Keratinocyte (primary cell): ENCODE data around the gene PGA4. TPM values are rescaled to one million over a fixed set of nuclear protein-coding genes. Genes with fewer than 3 reads are reported as not detected.
"Not testable (repeated sequence)": the region's sequence is repeated elsewhere in the genome, so short reads cannot be mapped to it uniquely, and the experiment has no call there.

ENCODE experiments used
- DNase-seq: peaks from one replicate; pipeline ENCODE4 v3.0.0-alpha.2; 2011; ENCODE audit warnings: low read depth, missing footprints, low spot score
- FAIRE-seq: peaks from 2 replicates; lab custom pipeline; 2011; peaks lifted over from hg19 to GRCh38; lab: Jason Lieb, UNC
- H2AFZ ChIP-seq: 2 replicates; pipeline ENCODE4 v1.6.0; 2012; ENCODE audit warnings: low read length, control low read depth, inconsistent platforms; ENCODE audit not compliant: control insufficient read depth
- H3K27ac ChIP-seq: 2 replicates; pipeline ENCODE4 v1.5.1; 2011; ENCODE audit warnings: low read length; ENCODE audit not compliant: control insufficient read depth, insufficient read depth
- H3K27me3 ChIP-seq: 3 replicates; pipeline ENCODE4 v1.6.0; 2011; ENCODE audit warnings: low read length; ENCODE audit not compliant: control insufficient read depth, insufficient read depth; ENCODE audit errors: extremely low read depth
- H3K36me3 ChIP-seq, 2 experiments: 2 replicates in 1 of 2; 3 replicates in 1 of 2; pipeline ENCODE4 v1.5.1; 2011; ENCODE audit warnings: low read length in 2 of 2, mild to moderate bottlenecking in 1 of 2; ENCODE audit not compliant: control insufficient read depth in 2 of 2, insufficient read depth in 2 of 2; ENCODE audit errors: extremely low read depth in 1 of 2
- H3K4me1 ChIP-seq: 3 replicates; pipeline ENCODE4 v1.5.1; 2011; ENCODE audit warnings: low read length; ENCODE audit not compliant: control insufficient read depth, insufficient read depth; ENCODE audit errors: extremely low read depth
- H3K4me2 ChIP-seq: 3 replicates; pipeline ENCODE4 v1.6.0; 2011; ENCODE audit warnings: low read depth, low read length; ENCODE audit not compliant: control insufficient read depth, insufficient read depth; ENCODE audit errors: extremely low read depth
- H3K4me3 ChIP-seq, 3 experiments: fragments of 200-600 bp in 1 of 3; sonication (generic) in 1 of 3; 2 replicates in 2 of 3; 3 replicates in 1 of 3; pipeline ENCODE4 v1.5.1; 2011 to 2016; ENCODE audit warnings: low read length in 3 of 3, mild to moderate bottlenecking in 3 of 3, control low read depth in 2 of 3, inconsistent platforms in 1 of 3, low read depth in 1 of 3, mixed read lengths in 1 of 3, mixed run types in 1 of 3, moderate library complexity in 1 of 3; ENCODE audit not compliant: control insufficient read depth in 2 of 3, insufficient read depth in 2 of 3; ENCODE audit errors: extremely low read depth in 1 of 3
- H3K79me2 ChIP-seq: 2 replicates; pipeline ENCODE4 v1.6.0; 2012; ENCODE audit warnings: low read length; ENCODE audit not compliant: control insufficient read depth, insufficient read depth
- H3K9ac ChIP-seq: 3 replicates; pipeline ENCODE4 v1.6.0; 2011; ENCODE audit warnings: low read length; ENCODE audit not compliant: control insufficient read depth, insufficient read depth; ENCODE audit errors: extremely low read depth
- H3K9me1 ChIP-seq: 3 replicates; pipeline ENCODE4 v1.6.0; 2011; ENCODE audit warnings: low read length; ENCODE audit not compliant: control insufficient read depth, insufficient read depth; ENCODE audit errors: extremely low read depth
- H3K9me3 ChIP-seq: 2 replicates; pipeline ENCODE4 v1.5.1; 2012; ENCODE audit warnings: low read depth, low read length; ENCODE audit not compliant: control insufficient read depth
- H4K20me1 ChIP-seq: 3 replicates; pipeline ENCODE4 v1.6.0; 2011; ENCODE audit warnings: low read length; ENCODE audit not compliant: control insufficient read depth, insufficient read depth; ENCODE audit errors: extremely low read depth
- EZH2 ChIP-seq: IDR thresholded peaks from one replicate; pipeline ENCODE4 v1.6.1; 2012; ENCODE audit warnings: inconsistent platforms, mild to moderate bottlenecking, low read length, moderate library complexity
- dilution Hi-C: fragments of 300-500 bp; cut with MboI; formaldehyde crosslinking; loops from one replicate; pipeline ENCODE4 v1.7.0; 2020; ENCODE audit warnings: low sequenced_read_pairs; ENCODE audit not compliant: extremely low pct_ligation_motif_present
- polyA plus RNA-seq, 5 experiments: library from polyadenylated mRNA; depleted of rRNA in 3 of 5; stranded (reverse) in 3 of 5; stranded (forward) in 1 of 5; unstranded in 1 of 5; fragments of >200 nt; gene quantifications; 1 replicate in 1 of 5; 2 replicates in 3 of 5; 3 replicates in 1 of 5; pipeline versions ENCODE4 v1.2.1 to v1.2.3, GENCODE V29; 2011 to 2012; ENCODE audit warnings: missing spikeins in 2 of 5, low read depth in 1 of 5, low replicate concordance in 1 of 5
- TF ChIP-seq, protein P1 (sequence below), 3 experiments: IDR thresholded peaks in 1 of 3; conservative IDR thresholded peaks in 1 of 3; optimal IDR thresholded peaks in 1 of 3; 2 replicates in 2 of 3; 3 replicates in 1 of 3; pipeline versions ENCODE3 to v1.5.1; 2011; ENCODE audit warnings: low read length in 3 of 3, mild to moderate bottlenecking in 3 of 3, moderate library complexity in 2 of 3, control low read depth in 1 of 3, inconsistent platforms in 1 of 3; ENCODE audit not compliant: insufficient read depth in 2 of 3; ENCODE audit errors: extremely low read depth in 1 of 3

PGA4 gene
- polyA plus RNA-seq, 1 donor (not counting 4 experiments of a cell fraction or from before 2014, with no cell fraction given) = not detected

- Histone ChIP-seq H3K9me1 (no peaks in the 10 kb centered on the region), H3K36me3 (no peaks in the 10 kb centered on the region), H3K9ac (no peak overlapping the region), H3K4me3 (no peak overlapping the region), H4K20me1 (no peaks in the 10 kb centered on the region), H3K4me2 (no peak overlapping the region), H3K27me3 (peaks cover 7% of the 10 kb centered on the region), H3K27ac (no peak overlapping the region), H3K4me1 (no peaks in the 10 kb centered on the region), H3K79me2 (no peaks in the 10 kb centered on the region), H2AFZ (no peak overlapping the region), H3K9me3 (no peaks in the 10 kb centered on the region)
- TF ChIP-seq EZH2 = no peak
- TF ChIP-seq, protein P1, sequence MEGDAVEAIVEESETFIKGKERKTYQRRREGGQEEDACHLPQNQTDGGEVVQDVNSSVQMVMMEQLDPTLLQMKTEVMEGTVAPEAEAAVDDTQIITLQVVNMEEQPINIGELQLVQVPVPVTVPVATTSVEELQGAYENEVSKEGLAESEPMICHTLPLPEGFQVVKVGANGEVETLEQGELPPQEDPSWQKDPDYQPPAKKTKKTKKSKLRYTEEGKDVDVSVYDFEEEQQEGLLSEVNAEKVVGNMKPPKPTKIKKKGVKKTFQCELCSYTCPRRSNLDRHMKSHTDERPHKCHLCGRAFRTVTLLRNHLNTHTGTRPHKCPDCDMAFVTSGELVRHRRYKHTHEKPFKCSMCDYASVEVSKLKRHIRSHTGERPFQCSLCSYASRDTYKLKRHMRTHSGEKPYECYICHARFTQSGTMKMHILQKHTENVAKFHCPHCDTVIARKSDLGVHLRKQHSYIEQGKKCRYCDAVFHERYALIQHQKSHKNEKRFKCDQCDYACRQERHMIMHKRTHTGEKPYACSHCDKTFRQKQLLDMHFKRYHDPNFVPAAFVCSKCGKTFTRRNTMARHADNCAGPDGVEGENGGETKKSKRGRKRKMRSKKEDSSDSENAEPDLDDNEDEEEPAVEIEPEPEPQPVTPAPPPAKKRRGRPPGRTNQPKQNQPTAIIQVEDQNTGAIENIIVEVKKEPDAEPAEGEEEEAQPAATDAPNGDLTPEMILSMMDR (optimal IDR thresholded peaks at IDR 0.05 in 1 of 3, IDR thresholded peaks at IDR 0.05 in 1 of 3, conservative IDR thresholded peaks at IDR 0.05 in 1 of 3; ENCODE audit: extremely low read depth in 1 of 3, insufficient read depth in 2 of 3, low read length in 3 of 3) = no peak
- DNase-seq (no peak), FAIRE-seq (no peak)
- dilution Hi-C loops = no loop called here
These were observed 20.7 kb upstream of the PGA4 start for GRCh38 chr11:61201476-61201875.

DNA sequence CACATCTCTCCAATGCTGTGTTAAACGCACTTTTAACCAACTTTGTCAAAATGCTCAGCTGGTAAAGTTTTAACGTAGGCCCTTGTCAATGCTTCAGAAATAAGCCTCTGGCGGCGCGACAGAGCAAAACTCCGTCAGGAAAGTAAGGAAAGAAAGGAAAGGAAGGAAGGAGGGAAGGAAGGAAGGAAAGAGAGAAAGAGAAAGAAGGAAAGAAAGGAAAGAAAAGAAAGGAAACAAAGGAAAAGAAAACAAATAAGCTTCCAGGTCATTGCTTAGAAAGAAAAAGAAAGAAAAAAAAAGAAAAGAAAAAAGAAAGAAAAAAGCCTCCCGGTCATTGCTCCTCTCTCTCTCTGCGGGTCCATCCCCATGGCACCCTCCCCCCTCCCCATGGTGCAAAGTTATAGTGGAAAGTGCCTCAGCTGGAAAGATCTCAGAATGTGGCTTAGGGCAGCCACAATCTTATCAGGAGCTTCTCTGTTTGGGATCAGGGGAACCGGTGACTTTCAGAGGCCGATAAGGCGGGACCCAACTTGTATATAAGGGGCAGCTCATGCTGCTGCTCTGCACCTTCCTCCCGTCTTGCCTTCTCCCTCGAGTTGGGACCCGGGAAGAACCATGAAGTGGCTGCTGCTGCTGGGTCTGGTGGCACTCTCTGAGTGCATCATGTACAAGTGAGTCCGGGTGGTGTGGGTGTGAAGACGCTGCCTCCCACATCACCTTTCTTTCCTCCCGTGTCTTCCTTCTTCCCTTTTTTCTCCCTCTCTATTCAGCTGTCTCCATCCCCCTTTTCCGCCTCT is 19.0 kb upstream of the PGA4 start, which contains the start of gene PGA3:
TSS of gene PGA3 (plus strand) at position 566 of the 797 bp plus-strand sequence. CDS start at position 616, 50 bp downstream.
- H3K27ac ChIP-seq, H3K9me1 ChIP-seq, H3K9me3 ChIP-seq, dilution Hi-C loops, DNase-seq, H3K4me3 ChIP-seq, H3K79me2 ChIP-seq, H3K27me3 ChIP-seq, FAIRE-seq, H2AFZ ChIP-seq, H3K4me2 ChIP-seq, H4K20me1 ChIP-seq, H3K9ac ChIP-seq, H3K36me3 ChIP-seq, H3K4me1 ChIP-seq: not testable (repeated sequence)

DNA sequence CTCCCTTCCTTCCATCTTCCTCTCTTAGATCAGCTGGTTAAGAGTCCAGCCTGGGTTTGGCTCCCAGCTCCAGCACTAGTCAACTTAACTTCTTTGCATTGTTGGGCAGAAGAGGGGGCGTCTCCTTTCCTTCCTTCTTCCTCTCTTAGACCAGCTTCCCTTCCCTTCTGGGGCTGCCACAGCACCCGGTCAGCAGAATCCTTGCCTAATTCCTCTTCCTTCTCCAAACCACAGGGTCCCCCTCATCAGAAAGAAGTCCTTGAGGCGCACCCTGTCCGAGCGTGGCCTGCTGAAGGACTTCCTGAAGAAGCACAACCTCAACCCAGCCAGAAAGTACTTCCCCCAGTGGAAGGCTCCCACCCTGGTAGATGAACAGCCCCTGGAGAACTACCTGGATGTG is 18.3 kb upstream of the PGA4 start:
- H3K27ac ChIP-seq, dilution Hi-C loops, DNase-seq, H4K20me1 ChIP-seq, H2AFZ ChIP-seq, FAIRE-seq, H3K4me1 ChIP-seq, H3K4me3 ChIP-seq, H3K79me2 ChIP-seq, H3K9ac ChIP-seq, H3K9me3 ChIP-seq, H3K36me3 ChIP-seq, H3K27me3 ChIP-seq, H3K4me2 ChIP-seq, H3K9me1 ChIP-seq: not testable (repeated sequence)

DNA sequence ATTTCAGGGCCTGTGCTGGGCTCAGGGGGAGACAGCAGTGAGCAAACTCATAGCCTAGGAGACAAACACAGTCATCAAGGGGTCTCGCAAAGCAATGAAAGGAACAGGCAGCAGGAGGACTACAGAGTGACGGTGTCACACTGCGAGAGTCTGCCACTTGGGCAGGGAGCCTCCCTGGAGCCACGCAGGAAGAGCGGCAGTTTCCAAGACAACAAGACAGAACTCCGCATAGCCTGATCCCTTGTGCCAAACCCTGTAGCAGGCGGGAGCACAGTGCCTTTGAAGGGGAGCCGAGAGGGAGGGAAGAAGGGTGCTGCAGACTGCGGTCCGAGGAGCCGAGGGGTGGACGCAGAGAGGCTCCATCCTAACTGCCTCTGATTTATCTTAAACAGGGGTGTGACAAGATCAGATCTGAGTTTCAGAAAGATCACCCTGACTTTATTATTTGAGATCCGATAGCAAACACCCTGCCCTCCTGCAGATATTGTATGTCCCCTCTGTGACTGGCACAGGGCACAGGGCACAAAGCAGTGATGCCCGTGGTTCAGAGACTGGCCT is 17.6 kb upstream of the PGA4 start:
- dilution Hi-C loops, H3K4me3 ChIP-seq, FAIRE-seq, H2AFZ ChIP-seq, H3K4me1 ChIP-seq, H3K9me1 ChIP-seq, H3K4me2 ChIP-seq, H3K36me3 ChIP-seq, H3K9me3 ChIP-seq, H4K20me1 ChIP-seq, H3K79me2 ChIP-seq, H3K9ac ChIP-seq, H3K27ac ChIP-seq, H3K27me3 ChIP-seq, DNase-seq: not testable (repeated sequence)
